GM12892 (cell line): Measurements from ENCODE around the gene DUSP12.
A peak's percentile ranks its signal among the peaks of the same experiment; 100 is the strongest.

Source experiments
- POLR2A ChIP-seq: IDR thresholded peaks from 2 replicates; pipeline ENCODE4 v1.6.1; 2011; ENCODE audit warnings: low read depth, low read length, control low read depth
- POLR2AphosphoS5 ChIP-seq: IDR thresholded peaks from 2 replicates; pipeline ENCODE4 v1.6.1; 2011; ENCODE audit warnings: low read depth, low read length, control low read depth

- TF ChIP-seq POLR2A (0 out of 2 replicates have a peak, but pooled peaks have one; percentile 19), POLR2AphosphoS5 (no peak)
Measured at GRCh38 chr1:161727256-161727924, 22.2 kb upstream of the DUSP12 start.
